ENCODE measurements around the gene CFAP46.
"Not testable (repeated sequence)": the region's sequence is repeated elsewhere in the genome, so short reads cannot be mapped to it uniquely, and the experiment has no call there.

CFAP46 gene

DNA sequence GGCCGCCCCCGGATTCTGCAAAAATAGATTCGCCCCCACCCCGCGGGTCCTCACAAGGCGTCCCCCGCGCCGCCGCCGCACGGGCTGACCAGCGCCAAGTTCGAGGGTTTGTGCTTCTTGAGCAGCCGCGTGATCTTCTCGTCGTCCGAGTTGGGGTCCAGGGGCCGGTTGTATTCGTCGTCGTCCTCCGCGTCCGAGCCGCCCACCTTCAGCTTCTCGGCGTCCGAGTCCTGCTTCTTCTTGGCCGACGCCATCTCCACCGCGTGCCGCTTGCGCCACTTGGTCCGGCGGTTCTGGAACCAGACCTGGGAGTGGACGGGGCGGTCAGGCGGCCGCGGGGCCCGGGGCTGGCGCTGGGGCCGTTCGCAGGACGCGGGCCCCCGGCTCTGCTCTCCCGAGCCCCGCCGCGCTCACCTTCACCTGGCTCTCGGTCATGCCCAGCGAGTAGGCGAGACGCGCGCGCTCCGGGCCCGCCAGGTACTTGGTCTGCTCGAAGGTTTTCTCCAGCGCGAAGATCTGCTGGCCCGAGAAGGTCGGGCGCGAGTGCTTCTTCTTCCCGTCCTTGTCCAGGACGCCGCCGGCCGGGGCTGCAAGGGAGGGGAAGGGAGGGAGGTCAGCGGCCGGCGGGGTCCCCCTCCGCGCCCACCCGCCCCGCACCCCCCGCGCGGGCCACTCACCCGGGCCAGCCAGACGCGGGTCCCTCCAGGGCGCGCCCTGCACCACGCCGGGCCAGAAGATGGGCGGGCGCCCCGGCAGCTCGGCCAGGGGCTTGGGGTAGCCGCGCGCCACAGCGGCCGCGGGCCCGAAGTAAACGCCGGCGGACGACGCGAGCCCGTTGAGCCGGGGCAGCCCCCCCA, 157.3 kb downstream of the CFAP46 start:
- no peak for DNase-seq

DNA sequence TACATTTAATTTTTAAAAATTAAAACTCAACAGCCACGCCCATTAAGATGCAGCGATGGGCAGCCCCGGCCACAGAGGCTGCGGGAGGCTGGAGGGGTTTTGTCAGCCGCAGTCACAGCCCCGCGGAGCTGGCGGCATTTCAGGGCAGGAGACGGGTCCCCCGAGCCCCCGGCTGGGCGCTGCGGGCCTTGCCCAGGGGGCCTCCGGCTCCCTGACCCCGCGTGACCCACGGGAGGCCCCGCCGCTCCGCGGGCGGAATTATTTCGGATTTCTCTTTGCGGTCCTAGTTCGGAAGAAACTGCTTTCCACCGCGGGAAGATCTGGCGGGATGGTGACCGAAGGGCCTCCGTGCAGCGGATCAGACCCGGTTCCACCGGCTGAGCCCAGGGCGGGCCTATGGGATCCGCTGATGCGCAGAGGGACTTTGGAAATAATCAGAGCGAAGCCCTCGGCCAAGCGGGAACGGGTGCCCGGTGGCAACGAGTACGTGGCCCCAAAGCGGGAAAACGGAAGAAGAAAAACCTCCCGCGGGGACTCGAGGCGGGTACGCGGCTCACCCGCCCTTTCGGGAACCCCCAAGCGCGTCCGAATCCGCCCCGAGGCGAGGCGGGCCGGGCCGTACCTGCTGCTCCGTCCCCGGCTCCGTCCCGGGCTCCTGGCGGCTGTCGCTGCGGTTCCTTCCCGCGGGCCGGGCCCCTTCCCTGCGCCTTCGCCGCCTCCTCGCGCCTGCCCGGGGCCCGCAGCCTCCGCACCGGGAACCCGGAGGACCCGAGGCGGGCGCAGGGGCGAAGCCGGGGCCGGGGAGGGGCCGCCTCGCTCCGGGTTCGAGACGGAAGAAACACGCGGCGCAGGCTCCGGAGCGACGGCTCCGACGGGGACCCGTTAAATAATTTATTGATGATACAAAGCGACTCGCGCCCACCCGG, 158.2 kb downstream of the CFAP46 start:
- DNase-seq: no peak

DNA sequence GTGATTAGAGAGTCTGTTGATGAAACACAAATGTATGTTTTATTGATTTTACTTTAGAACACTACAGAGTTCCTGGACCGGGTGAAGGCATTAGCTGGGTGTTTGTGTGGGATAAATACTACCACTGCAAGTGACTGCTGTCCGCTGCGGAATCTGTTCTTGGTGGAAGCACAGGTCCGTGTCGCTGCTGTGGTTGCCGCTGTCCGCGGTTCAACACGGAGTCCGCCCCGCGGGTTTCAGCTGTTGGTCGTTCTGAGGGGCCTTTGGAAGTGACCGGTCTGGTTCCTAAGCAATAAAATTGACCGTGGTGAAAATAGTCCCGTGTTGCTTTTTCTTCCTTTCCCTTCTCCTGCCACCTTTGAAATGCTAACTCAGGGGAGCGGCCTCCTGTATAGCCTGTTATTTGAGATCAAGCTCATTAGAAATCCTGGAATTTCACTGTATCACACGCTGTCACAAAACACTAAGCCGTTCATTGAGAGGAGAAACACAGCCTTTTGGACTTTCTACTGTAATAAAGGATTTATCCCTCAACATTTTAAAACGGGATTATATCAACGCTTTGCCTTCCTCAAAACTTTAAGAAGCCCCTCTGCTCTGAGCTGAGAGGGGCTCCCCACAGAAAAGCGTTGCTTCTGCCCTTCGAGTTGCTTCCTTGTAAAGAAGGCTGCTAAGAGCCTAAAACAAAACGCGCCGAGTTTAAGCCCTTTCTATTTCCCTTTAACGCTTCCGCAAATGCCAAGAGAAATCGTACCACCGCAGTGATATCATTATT, 159.0 kb downstream of the CFAP46 start:
- DNase-seq: no peak

DNA sequence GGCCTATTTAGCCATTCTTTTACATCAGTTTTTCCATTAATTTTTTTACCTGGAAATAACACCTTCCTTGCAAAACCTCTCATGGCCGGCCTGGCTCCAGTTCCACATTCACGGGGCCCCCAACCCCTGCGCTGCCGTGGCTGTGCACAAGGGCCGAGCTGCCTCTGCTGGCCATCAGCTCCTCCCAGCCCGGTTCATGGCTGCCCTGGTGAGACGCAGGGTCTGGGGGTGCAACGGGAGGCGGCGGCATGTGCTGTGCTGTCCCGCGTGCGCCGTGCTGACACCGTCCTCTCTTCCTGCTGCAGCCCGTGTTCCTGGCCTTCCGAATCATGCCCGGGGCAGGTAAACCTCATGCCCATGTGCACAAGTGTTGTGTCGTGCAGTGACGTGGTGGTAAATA, 160.8 kb downstream of the CFAP46 start:
- DNase-seq: no peak

DNA sequence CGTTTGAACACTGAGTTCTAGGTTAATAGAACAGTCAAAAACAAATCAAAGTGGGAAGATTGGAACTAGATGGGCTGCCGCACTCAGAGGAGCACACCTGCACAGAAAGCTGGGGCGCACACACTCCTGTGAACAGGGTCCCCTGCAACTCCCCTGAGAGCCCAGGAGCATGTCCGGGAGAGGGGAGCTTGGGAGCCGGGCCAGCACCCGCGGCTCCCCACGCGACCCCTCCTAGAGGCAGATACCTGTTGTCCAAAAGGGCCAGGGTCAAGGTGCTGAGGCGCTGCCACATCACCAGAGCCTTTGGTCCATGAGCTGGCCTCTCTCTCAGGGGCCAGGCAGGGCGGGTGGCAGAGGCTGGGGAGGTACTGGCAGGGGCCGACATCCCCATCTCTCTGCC, 162.0 kb downstream of the CFAP46 start:
- DNase-seq: no peak

DNA sequence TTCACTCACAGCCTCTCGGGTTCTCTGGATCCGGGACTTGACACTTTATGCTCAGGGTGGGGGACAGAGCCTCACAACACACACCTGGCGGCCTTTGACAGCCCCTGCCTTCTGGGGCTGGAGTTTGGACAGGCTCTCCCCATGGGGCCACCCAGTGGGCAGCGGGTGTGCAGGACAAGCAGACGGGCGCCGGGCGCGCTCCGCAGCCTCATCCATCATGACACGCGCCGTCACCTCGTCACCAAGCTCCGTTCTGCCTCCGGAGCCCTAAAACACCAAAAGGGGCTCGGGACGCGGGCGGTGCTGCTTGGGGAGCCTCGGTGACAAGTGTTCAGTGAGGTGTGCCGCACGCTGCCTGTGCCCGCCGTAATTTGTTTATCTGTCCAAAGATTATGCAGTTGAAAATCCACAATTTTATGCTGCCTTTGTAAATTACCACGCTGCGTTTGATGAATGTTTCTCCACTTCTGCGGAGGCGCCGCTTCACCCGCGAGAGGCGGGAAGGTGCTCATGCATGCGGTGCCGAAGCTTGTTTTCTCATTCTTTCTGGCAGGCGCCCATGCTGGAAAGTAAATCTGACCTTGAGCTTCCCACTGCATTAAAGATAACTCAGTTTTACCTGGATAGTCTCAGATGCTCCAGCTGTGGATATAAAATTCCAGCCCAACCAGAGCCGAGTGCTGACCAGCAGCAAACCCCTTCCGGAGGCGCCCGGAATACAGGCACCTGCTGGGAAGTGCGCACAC, 162.6 kb downstream of the CFAP46 start:
- no peak for DNase-seq

DNA sequence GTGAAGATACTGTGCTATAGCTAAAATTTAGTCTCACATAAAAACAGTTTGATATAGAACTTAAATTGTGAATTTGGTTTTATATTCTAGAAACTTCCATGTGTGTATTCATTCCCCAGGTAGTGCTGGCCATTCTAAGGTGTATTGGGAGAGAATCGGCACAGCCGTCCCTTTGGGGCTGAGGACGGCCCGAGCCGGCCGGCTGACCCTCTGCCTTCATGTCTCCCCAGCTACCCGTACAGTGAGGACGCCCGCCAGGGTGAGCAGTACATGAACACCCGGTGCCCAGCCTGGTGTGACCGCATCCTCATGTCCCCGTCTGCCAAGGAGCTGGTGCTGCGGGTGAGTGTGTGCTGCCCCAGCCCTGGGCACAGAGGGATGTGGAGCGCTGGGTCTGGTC, 164.9 kb downstream of the CFAP46 start:
- DNase-seq: no peak

DNA sequence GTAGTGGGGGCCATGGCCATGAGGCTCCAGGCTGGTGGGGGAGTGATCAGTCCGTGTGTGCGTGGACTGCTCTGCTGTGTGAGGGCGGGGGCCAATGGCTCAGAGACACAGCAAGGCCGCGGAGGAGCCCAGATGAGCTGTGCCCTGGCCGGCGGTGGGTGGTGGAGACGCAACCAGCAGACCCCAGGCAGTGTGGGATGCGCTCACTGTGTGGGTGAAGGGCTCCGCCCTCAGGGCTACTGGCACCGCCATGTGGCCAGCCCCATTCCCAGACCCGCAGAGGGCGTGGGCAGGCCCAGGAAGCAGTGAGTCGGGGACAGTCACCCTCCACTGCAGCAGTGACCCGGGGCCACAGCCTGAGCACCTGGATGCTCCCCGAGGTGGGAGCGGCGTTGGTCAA, 165.5 kb downstream of the CFAP46 start:
- no peak for DNase-seq

DNA sequence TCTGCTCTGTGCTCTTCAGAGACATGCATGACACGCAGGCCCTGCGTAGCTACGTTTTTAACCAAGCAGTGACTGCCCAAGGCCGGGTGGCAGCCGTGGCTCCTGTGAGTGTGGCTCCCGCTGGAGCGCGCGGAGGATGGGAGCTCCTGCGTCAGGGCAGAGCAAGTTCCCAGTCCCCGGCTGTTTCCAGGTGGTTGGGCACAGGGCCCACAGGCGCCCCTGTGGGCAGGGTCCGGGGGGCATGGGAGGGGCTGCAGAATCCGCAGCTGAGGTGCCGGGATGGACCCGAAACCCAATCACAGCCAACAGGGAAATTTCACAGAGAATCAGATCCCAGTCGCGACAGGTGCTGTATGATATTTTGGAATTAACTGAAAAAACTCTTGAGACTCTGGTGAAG, 166.2 kb downstream of the CFAP46 start:
- no peak for DNase-seq

DNA sequence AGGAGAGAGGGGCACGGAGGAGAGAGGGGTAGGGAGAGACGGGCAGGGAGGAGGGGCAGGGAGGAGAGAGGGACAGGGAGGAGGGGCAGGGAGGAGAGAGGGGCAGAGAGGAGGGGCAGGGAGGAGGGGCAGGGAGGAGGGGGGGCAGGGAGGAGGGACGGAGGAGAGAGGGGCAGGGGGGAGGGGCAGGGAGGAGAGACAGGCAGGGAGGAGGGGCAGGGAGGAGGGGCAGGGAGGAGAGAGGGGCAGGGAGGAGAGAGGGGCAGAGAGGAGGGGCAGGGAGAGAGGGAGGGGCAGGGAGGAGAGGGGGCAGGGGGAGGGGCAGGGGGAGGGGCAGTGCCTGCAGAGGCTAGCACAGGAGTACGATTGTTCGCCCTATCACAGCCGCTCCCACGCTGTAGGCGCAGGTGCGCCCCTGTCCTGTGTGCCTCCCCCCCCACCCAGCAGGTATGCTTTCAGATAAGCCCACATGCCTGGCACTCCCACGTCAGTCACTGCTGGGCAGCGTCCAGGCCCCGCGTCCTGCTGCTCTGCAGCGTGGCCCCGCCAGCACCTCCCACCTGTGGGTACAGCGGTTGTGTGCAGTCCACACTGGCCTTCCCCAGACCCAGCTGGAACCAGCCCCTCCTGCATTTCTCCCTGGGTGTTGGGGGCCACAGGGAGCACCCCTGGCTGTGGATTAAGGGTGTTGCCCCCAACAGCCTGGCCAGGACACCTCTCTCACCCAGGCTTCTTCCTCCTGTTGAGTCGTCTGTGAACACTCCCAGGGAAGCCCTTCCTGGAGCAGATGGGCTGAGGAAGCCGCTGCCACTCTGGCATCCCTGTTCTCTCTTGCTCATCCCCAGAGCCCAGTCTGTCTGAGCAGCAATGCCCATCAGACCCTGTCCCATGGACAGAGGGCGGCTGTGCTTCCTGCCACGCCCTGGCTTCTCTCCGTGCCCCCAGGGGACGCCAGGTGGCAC, 167.2 kb downstream of the CFAP46 start:
- no peak for DNase-seq

DNA sequence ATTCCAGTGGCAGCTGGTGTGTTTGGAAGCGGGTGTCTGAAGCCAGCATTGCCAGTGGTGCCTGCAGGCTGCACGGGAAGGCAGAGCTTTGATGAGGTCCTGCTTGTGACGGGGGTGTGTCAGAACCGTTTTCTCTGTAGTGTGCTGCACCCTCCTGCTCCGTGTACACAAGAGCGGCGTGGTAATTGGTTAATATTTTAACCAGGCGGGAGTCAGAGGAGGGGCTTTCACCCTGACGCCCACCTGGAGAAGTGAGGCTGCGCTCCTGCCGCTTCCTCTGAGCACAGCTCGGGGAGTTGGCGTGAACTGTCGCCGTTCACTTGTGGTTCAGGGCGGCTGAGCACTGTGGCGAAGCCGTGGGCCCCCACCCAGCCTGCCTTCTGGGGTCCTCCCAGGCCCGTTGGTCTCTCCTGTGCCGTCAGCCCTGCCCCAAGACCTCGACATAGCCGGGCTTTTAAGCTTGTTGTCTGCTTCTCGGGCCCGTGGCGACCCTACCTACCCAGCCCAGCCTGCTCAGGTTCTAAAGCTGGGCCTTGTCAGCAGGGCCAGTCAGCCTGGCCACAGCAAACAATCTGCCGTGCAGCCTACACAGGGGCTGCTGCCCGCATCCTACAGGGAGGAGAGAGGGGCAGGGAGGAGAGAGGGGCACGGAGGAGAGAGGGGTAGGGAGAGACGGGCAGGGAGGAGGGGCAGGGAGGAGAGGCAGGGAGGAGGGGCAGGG, 168.0 kb downstream of the CFAP46 start:
- no peak for DNase-seq

DNA sequence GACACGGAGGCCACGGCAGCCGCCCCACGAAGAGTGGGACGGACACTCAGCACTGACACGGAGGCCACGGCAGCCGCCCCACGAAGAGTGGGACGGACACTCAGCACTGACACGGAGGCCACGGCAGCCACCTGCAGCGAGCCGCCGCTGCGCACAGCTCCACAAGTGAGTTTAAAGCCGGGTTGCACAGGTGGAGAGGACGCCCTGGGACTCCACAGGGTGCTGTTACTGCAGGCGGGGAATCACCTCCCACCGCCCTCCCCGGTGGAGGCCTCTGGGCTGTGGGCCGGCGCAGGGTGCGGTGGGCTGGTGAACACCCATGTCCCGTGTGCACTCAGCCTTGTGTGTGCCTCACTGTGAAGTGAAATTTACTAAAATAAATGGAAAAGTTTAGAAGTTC, 169.6 kb downstream of the CFAP46 start:
- not testable (repeated sequence) for DNase-seq

DNA sequence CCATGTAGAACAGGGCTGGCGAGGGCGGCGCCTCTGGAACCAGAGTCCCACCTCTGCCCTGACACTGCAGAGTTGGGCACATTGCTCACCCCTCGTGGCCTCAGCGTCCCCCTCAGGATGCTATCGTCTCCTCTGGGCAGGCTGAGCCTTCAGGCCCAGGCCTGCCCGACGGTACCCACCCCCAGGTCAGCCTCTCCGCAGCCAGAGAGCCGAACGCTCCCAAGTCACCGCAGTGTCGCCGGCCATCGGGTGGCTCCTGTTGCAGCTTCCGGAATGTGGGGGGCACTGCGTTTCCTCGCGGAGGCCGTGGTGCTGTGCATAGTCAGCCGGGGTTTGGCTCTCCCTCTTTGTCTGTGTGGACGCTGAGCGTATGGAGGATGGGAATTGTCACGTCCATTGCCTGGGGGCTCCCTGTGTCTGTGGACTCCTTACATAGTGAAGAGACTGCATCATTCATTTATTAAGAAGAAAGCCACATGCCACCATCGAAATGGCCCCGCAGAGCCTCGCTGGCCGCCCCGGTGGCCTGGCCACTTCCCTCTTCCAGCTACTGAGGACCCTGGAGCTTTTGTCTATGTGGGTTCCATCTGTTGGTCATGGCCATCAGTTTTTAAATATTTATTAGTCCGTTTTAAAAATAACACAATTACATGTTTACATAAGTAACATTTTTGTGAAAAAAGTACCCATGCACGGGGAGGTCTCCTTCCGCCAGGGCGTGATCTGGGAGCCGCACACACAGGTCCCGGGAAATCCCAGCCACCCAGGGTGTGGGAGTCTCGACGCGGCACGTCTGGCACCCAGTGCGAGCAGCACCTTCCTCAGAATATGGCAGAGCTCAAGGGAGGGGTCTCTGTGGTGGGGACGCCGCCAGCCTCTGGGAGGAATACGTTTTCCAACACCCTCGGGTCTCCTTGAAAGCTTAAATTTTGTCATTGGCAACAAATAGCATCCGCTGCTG, 172.0 kb downstream of the CFAP46 start:
- no peak for DNase-seq

DNA sequence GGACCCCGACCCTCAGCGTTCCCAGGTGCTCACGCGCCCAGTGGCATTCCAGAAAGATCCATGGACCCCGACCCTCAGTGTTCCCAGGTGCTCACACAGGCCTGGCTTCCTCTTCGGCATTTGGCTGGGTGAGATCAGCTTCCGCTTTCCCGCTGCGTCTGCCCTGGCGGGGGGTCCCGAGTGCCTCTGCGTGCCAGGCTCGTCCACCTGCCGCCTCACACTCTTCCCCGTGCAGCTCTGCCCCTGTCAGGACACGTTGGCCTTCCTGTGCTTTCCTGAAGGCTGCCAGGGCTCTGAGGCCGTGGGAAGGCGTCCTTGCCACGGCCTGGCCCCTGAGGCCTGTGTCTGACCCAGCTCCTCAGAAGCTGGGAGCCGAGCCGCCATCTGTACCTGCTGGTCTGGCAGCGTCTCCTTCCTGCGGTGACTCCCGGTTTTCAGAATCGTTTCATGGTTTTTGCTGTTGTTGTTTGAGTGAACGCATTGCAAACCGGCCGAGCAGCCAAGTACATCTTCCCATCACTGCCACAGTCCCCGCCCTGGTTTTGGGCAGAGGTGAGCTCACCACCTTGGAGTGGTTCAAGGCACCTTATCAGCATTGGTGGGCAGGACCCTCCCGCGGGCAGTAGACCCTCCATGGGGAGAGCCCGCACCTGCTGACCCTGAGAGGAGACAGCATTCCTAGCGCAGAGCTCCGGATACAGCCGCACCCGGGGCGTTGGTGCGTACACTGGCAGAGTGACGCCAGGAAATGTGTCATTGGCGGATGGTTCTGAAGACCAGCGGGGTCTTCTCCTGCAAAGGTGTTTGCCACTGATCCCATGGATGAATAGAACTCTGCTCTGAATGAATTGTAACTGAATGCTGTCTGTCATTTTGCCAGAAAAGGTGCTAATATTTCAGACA, 173.8 kb downstream of the CFAP46 start:
- DNase-seq: no peak

DNA sequence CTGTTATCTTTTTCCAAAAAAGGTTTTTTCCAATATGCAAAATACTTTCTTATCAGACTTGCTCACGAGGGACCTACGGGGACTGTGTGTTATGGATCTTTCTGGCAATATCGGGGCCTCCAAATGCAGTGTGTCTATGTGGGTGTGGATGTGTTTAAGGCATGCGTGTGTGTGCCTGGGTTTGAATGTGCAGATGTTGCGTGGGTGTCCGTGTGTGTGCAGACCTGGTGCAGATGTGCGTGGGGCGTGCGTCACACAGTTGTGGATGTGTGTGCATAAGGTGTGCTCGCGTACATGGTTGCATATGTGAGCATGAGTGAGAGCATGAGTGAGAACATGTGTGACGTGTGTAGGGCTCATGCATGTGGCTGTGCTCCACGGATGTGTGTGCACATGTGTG, 176.1 kb downstream of the CFAP46 start:
- DNase-seq: no peak

DNA sequence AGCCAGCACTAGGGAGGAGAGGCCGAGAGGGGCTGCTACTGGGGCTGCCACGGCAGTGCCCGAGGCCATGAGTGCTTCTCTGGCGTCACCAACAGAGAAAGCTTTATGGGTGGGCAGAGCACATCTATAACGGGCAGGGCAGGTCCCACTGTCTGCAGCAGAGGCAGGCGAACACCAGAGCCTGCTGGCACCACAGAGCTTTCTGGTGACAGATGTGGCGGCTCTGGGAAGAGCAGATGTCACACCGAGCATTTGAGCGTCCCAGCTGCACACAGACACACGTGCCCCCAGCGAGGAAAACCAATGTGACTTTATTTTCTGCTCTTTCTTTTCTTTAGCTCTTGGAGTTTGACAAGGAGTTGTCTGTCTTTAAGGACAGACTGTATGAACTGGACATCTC, 176.9 kb downstream of the CFAP46 start:
- no peak for DNase-seq

DNA sequence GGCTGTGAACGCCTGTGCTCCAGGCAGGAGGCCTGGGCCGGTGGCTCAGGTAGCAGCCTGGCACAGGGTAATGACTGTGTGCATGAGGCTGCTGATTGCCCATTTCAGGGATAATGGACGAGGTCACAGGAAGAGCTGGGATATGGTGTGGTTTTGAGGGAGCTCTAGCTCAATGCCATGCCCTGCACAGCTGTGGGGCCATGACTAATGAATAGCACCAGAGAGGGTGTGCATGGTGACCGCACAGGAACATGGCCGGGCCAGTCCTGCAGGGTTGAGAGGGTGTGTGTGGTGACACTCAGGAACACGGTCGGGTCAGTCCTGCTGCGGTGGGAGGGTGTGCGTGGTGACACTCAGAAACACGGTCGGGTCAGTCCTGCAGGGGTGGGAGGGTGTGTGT, 178.3 kb downstream of the CFAP46 start:
- DNase-seq: no peak

DNA sequence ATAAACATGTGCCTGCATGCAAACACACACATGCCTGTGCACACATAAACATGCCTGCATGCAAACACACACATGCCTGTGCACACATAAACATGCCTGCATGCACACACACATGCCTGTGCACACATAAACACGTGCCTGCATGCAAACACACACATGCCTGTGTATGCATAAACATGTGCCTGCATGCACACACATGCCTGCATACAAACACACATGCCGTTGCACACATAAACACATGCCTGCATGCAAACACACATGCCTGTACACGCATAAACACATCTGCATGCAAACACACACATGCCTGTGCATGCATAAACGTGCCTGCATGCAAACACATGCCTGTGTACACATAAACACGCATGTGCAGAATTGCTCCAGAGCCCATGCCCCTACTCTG, 178.8 kb downstream of the CFAP46 start:
- no peak for DNase-seq

Measured in stimulated activated CD4-positive, alpha-beta T cell treated with anti-CD3 and anti-CD28 coated beads, Interleukin-4, amount 100 ng/mL, for 4 hours (primary cell).